NOMO-1 (cell line): ENCODE results near the gene KLK5.

ENCODE experiments used
- DNase-seq, 2 experiments: peaks; one replicate each; lab custom pipeline; 2025; ENCODE audit not compliant: unreplicated experiment in 2 of 2; lab: John Stamatoyannopoulos, UW

The KLK5 gene

DNA sequence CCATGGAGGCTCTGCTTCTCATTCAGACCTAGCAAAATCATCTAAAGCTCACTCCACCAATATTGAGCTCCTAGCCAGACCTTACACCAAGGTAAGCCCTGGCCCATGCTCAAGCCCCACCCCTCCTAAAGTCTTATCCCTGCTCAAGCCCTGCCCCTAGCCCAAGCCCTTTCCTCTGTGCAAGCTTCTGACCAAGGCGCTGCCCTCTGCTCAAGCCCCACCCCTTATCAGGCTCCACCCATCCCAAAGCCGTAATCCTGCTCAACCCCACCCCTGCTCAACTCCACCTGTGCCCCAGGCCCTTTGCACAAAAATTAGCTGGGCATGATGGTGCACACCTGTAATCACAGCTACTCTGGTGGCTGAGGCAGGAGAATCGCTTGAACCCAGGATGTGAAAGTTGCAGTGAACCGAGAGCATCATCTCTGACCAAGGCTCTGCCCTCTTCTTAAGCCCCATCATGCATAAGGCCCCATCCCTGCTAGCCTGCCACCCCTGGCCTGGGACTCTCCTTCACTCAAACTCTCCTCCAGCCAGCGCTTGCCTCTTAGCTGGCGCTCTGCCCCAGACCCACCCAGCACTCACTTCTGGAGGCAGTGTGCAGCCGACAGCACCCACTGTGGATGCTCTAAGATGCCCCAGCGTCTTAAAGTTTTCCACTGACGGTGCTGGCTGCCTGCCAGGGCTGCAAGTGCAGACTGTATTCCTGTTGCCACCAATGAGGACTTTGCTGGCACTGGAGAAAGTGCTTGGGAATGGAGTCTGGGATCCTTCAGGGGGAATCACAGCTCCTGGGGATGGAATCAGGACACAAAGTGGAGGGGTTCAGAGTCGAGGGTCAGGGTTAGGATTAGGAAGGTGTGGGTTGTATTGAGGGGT lies 58.1 kb downstream of the KLK5 start:
- DNase-seq: no peak
